ENCODE data around the gene GPR146.

The GPR146 gene

GRCh38 chr7:1055956-1056784, 11.8 kb downstream of the GPR146 start:
- Histone ChIP-seq H3K9me3 (ENCODE audit: control insufficient read depth, insufficient read depth, low read length) (no peaks in the 10 kb centered on the region), H3K79me2 (ENCODE audit: control insufficient read depth, low read length) (peaks cover 40% of the 10 kb centered on the region), H4K20me1 (ENCODE audit: control insufficient read depth, insufficient read depth, low read depth, low read length) (no peaks in the 10 kb centered on the region; the same call in 1 of the 2 replicates), H3F3A (ENCODE audit: control insufficient read depth, insufficient read depth) (peaks cover 8% of the 10 kb centered on the region), H3K27ac (ENCODE audit: low read depth, low read length) (peak overlapping the region; percentile 40), H3K4me2 (ENCODE audit: low read length) (peak overlapping the region; percentile 80), H3K9me2 (replicated peaks; ENCODE audit: control insufficient read depth, low read length) (no peaks in the 10 kb centered on the region), H3K27me3 (ENCODE audit: control insufficient read depth, low read length) (no peaks in the 10 kb centered on the region), H3K4me3 (ENCODE audit: low read length) (peak overlapping the region; percentile 55), H3K36me3 (ENCODE audit: control insufficient read depth, low read length) (peaks cover 19% of the 10 kb centered on the region), H3K4me1 (ENCODE audit: control insufficient read depth, low read length) (peaks cover 83% of the 10 kb centered on the region)
- TF ChIP-seq EZH2phosphoT487 (IDR thresholded peaks at IDR 0.05; ENCODE audit: borderline replicate concordance, low read length) (no peak), CTCF (IDR thresholded peaks at IDR 0.05; ENCODE audit: low read depth, low read length, poor library complexity, severe bottlenecking) (no peak)

GRCh38 chr7:1056785-1057410, 12.6 kb downstream of the GPR146 start:
- TF ChIP-seq EZH2phosphoT487 (IDR thresholded peaks at IDR 0.05; ENCODE audit: borderline replicate concordance, low read length) (no peak), CTCF (IDR thresholded peaks at IDR 0.05; ENCODE audit: low read depth, low read length, poor library complexity, severe bottlenecking) (no peak)
- H3K4me1 ChIP-seq (ENCODE audit: control insufficient read depth, low read length), result peaks cover 91% of the 10 kb centered on the region

GRCh38 chr7:1057416-1058291, 13.3 kb downstream of the GPR146 start:
- Histone ChIP-seq H3K9me2 (replicated peaks; ENCODE audit: control insufficient read depth, low read length) (no peaks in the 10 kb centered on the region), H3F3A (ENCODE audit: control insufficient read depth, insufficient read depth) (peaks cover 18% of the 10 kb centered on the region), H3K36me3 (ENCODE audit: control insufficient read depth, low read length) (peaks cover 19% of the 10 kb centered on the region), H3K4me1 (ENCODE audit: control insufficient read depth, low read length) (peaks cover 96% of the 10 kb centered on the region), H3K27me3 (ENCODE audit: control insufficient read depth, low read length) (no peaks in the 10 kb centered on the region), H3K4me3 (ENCODE audit: low read length) (no peak overlapping the region), H4K20me1 (ENCODE audit: control insufficient read depth, insufficient read depth, low read depth, low read length) (no peaks in the 10 kb centered on the region; the same call in 1 of the 2 replicates), H3K4me2 (ENCODE audit: low read length) (no peak overlapping the region), H3K9me3 (ENCODE audit: control insufficient read depth, insufficient read depth, low read length) (no peaks in the 10 kb centered on the region), H3K27ac (ENCODE audit: low read depth, low read length) (no peak overlapping the region), H3K79me2 (ENCODE audit: control insufficient read depth, low read length) (peaks cover 46% of the 10 kb centered on the region)
- TF ChIP-seq CTCF (IDR thresholded peaks at IDR 0.05; ENCODE audit: low read depth, low read length, poor library complexity, severe bottlenecking) (no peak), EZH2phosphoT487 (IDR thresholded peaks at IDR 0.05; ENCODE audit: borderline replicate concordance, low read length) (no peak)

More at GRCh38 chr7:1056785-1057410, 12.6 kb downstream of the GPR146 start:
- H3K27ac ChIP-seq (ENCODE audit: low read depth, low read length), result no peak overlapping the region
- peak overlapping the region; percentile 80; the same call in 1 of the 2 replicates for H3K4me2 ChIP-seq (ENCODE audit: low read length)
- H3K27me3 ChIP-seq (ENCODE audit: control insufficient read depth, low read length), result no peaks in the 10 kb centered on the region
- H3K36me3 ChIP-seq (ENCODE audit: control insufficient read depth, low read length), result peaks cover 19% of the 10 kb centered on the region
- no peak overlapping the region for H3K4me3 ChIP-seq (ENCODE audit: low read length)
- H3K9me2 ChIP-seq (replicated peaks; ENCODE audit: control insufficient read depth, low read length), result no peaks in the 10 kb centered on the region
- no peaks in the 10 kb centered on the region; the same call in 1 of the 2 replicates for H4K20me1 ChIP-seq (ENCODE audit: control insufficient read depth, insufficient read depth, low read depth, low read length)
- peaks cover 46% of the 10 kb centered on the region for H3K79me2 ChIP-seq (ENCODE audit: control insufficient read depth, low read length)
- H3F3A ChIP-seq (ENCODE audit: control insufficient read depth, insufficient read depth), result peaks cover 10% of the 10 kb centered on the region
- H3K9me3 ChIP-seq (ENCODE audit: control insufficient read depth, insufficient read depth, low read length), result no peaks in the 10 kb centered on the region
